ENCODE measurements around the gene SIRPD. TPM values are rescaled to one million over a fixed set of nuclear protein-coding genes. Genes with fewer than 3 reads are reported as not detected.

SIRPD gene
- total and polyA plus RNA-seq, 10 donors, result 0.24 to 8.2 (median 2.3) TPM

DNA sequence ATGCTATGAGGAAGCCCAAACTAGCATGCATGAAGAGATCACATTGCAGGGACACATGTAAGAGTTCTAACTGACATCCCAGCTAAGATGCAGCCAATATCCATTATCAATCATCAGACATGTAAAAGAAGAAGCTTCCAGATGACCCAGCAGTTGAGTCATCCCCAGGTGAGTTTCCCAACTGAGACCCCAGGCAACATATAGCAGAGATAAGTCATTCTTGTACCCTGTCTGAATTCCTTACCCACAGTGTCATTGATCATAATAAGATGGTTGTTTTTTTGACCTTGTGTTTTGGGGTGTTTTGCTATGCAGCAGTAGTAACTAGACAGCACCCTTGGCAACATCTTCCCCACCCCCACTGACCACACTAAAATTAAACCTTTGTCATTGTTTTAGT, 18.9 kb downstream of the SIRPD start:
- TF ChIP-seq POLR2A (IDR thresholded peaks at IDR 0.05) (no peak), POLR2AphosphoS5 (IDR thresholded peaks at IDR 0.05) (no peak)
- TF ChIP-seq, protein P1, sequence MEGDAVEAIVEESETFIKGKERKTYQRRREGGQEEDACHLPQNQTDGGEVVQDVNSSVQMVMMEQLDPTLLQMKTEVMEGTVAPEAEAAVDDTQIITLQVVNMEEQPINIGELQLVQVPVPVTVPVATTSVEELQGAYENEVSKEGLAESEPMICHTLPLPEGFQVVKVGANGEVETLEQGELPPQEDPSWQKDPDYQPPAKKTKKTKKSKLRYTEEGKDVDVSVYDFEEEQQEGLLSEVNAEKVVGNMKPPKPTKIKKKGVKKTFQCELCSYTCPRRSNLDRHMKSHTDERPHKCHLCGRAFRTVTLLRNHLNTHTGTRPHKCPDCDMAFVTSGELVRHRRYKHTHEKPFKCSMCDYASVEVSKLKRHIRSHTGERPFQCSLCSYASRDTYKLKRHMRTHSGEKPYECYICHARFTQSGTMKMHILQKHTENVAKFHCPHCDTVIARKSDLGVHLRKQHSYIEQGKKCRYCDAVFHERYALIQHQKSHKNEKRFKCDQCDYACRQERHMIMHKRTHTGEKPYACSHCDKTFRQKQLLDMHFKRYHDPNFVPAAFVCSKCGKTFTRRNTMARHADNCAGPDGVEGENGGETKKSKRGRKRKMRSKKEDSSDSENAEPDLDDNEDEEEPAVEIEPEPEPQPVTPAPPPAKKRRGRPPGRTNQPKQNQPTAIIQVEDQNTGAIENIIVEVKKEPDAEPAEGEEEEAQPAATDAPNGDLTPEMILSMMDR (IDR thresholded peaks at IDR 0.05 in 8 of 11, conservative IDR thresholded peaks at IDR 0.05 in 3 of 11), result no peak
- H3K27me3 ChIP-seq (replicated peaks in 1 of 7), result no peaks in the 10 kb centered on the region
- peak overlapping the region in 1 of 8 donors; percentile 58 for H3K4me3 ChIP-seq
- H3K27ac ChIP-seq, result peak overlapping the region in 5 of 8 donors; percentile 86 to 94 (median 90)
- no peak for DNase-seq
- intact Hi-C loops (cut with DNase I; ENCODE audit: low total_unique reads), result no loop called here
- peaks cover 9 to 52% (median 32%) of the 10 kb centered on the region in 6 donors for H3K4me1 ChIP-seq
- H3K9me3 ChIP-seq, result no peaks in the 10 kb centered on the region
- no peaks in the 10 kb centered on the region for H3K36me3 ChIP-seq

DNA sequence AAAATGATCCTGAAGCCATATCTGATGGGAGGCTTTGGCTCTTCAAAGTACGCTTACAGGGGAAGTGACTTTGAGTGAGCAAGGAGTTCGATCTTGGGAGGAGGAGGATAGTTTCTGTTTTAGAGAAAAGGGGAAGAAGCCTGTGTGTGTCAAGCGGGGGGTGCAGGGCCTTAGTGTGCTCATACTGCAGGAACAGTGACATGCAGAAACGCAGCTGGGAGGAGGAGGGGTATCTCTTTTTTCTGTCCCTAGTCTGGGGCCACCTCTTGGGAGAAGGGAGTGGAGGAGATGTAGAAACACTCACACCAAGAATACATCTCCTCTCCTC, 19.8 kb downstream of the SIRPD start:
- WGBS, 5 donors, result 14 to 34% (median 21%) methylated on average over 4 of the region's 4 CpGs
- intact Hi-C loops (cut with DNase I; ENCODE audit: low total_unique reads), result no loop called here
- Histone ChIP-seq H3K4me1 (peaks cover 9 to 58% (median 32%) of the 10 kb centered on the region in 6 donors), H3K9me3 (no peaks in the 10 kb centered on the region), H3K36me3 (no peaks in the 10 kb centered on the region), H3K4me3 (peak overlapping the region in 2 of 8 donors; percentile 8 to 58), H3K27me3 (replicated peaks in 1 of 7) (no peaks in the 10 kb centered on the region), H3K27ac (peak overlapping the region in 7 of 8 donors; percentile 78 to 94 (median 86))
- peak; percentile 87 for DNase-seq
- TF ChIP-seq POLR2AphosphoS5 (IDR thresholded peaks at IDR 0.05) (peak in 1 of 3 donors; percentile 69), POLR2A (IDR thresholded peaks at IDR 0.05) (no peak)
- TF ChIP-seq, protein P1 (IDR thresholded peaks at IDR 0.05 in 8 of 11, conservative IDR thresholded peaks at IDR 0.05 in 3 of 11), result no peak

DNA sequence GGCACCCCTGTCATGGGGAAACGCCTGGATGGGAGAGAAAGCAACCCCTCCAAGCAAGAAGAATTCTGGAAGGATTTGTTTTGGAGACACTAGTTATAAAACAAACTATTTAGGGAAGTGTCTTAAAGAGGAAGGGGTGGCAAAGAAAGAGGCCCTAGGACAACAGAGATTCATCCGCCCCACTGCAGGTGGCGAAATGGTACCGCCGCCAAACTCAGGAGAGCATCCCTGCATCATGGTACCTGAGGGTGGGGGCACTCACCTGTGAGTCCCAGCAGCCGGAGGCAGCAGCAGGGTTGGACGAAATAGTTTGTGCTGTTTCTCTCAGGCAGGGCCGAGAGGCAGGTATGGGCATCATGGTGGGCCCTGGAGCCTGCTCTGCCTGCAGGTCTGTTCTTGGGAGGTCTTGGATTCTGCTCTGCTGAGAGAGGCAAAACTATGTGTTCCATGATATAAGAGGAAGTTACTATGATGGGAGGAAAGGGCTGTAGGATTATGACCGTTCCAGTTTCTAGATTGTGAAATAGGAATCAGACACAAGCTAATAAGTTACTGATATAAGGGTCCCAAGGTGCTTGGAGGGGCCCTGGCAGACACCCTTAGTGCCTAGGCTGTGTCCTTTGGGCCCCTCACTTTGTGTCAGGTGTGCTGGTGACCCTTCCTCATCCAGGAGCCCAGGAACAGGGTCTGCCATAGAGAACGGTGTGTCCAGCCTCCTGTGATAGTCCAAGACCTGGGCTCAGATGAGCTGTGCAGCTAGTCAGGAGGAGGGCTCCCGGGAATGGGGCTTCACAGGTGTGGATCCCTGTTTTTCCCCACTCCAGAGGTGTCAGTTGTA, 20.4 kb downstream of the SIRPD start:
- no peaks in the 10 kb centered on the region for H3K9me3 ChIP-seq
- H3K27me3 ChIP-seq (replicated peaks in 1 of 7), result no peaks in the 10 kb centered on the region
- H3K36me3 ChIP-seq, result no peaks in the 10 kb centered on the region
- H3K4me1 ChIP-seq, result peaks cover 9 to 58% (median 32%) of the 10 kb centered on the region in 6 donors
- peak overlapping the region in 7 of 8 donors; percentile 78 to 94 (median 86) for H3K27ac ChIP-seq
- peak; percentile 84 for DNase-seq
- WGBS, 5 donors, result 49 to 73% (median 67%) methylated on average over 11 of the region's 11 CpGs
- intact Hi-C loops (cut with DNase I; ENCODE audit: low total_unique reads), result no loop called here
- peak in 2 of 3 donors; percentile 10 to 55 for TF ChIP-seq POLR2AphosphoS5 (IDR thresholded peaks at IDR 0.05)
- TF ChIP-seq, protein P1 (IDR thresholded peaks at IDR 0.05 in 8 of 11, conservative IDR thresholded peaks at IDR 0.05 in 3 of 11), result no peak
- TF ChIP-seq POLR2A (IDR thresholded peaks at IDR 0.05), result no peak
- H3K4me3 ChIP-seq, result peak overlapping the region in 2 of 8 donors; percentile 8 to 58

DNA sequence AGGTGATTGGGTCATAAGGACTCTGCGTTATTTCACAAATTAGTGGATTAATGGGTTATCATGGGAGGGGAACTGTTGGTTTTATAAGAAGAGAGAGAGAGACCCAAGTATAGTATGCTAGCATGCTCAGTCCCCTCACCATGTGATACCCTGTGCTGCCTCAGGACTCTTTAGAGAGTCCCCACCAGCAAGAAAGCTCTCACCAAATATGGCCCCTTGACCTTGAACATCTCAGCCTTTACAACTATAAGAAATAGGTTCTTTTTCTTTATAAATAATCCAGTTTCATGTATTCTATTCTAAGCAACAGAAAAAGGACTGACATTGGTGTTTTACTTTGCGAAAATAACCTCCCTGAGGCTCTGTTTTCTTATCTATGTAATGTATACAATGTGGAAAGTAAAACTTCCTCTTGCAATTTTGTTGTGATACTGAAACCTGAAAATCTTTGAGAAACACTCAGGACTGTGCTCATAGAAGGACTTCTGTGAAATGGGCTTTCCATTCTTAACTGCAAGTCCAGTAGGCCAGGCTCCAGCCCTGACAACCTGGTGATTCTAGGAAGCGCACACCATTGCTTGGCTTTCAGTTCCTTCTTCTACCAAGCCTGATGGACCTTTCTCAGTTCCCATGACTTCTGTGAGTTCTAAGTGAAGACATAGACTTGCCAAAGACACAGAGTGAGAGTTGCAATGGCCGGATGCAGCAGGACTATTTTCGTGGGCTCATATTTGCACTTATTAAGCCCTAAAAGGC, 21.9 kb downstream of the SIRPD start:
- peak; percentile 74 for DNase-seq
- Histone ChIP-seq H3K9me3 (no peaks in the 10 kb centered on the region), H3K27ac (peak overlapping the region in 7 of 8 donors; percentile 67 to 94 (median 86)), H3K36me3 (no peaks in the 10 kb centered on the region), H3K27me3 (replicated peaks in 1 of 7) (no peaks in the 10 kb centered on the region), H3K4me3 (peak overlapping the region in 1 of 8 donors; percentile 58), H3K4me1 (peaks cover 9 to 58% (median 32%) of the 10 kb centered on the region in 6 donors)
- 50 to 68% (median 58%) methylated on average over 5 of the region's 5 CpGs for WGBS, 5 donors
- no peak for TF ChIP-seq POLR2AphosphoS5 (IDR thresholded peaks at IDR 0.05)
- TF ChIP-seq POLR2A (IDR thresholded peaks at IDR 0.05), result no peak
- TF ChIP-seq, protein P1 (IDR thresholded peaks at IDR 0.05 in 8 of 11, conservative IDR thresholded peaks at IDR 0.05 in 3 of 11), result no peak
- intact Hi-C loops (cut with DNase I; ENCODE audit: low total_unique reads), result no loop called here
